HG02852 (cell line): ENCODE measurements around the gene SNX14.
"Not testable (repeated sequence)": the region's sequence is repeated elsewhere in the genome, so short reads cannot be mapped to it uniquely, and the experiment has no call there.

Experiments used
- ATAC-seq: cut with Tn5 transposase; IDR thresholded peaks from one replicate; pipeline ENCODE4 v1.9.1; 2021; ENCODE audit warnings: mild to moderate bottlenecking, moderate library complexity; ENCODE audit not compliant: unreplicated experiment

The SNX14 gene, protein sequence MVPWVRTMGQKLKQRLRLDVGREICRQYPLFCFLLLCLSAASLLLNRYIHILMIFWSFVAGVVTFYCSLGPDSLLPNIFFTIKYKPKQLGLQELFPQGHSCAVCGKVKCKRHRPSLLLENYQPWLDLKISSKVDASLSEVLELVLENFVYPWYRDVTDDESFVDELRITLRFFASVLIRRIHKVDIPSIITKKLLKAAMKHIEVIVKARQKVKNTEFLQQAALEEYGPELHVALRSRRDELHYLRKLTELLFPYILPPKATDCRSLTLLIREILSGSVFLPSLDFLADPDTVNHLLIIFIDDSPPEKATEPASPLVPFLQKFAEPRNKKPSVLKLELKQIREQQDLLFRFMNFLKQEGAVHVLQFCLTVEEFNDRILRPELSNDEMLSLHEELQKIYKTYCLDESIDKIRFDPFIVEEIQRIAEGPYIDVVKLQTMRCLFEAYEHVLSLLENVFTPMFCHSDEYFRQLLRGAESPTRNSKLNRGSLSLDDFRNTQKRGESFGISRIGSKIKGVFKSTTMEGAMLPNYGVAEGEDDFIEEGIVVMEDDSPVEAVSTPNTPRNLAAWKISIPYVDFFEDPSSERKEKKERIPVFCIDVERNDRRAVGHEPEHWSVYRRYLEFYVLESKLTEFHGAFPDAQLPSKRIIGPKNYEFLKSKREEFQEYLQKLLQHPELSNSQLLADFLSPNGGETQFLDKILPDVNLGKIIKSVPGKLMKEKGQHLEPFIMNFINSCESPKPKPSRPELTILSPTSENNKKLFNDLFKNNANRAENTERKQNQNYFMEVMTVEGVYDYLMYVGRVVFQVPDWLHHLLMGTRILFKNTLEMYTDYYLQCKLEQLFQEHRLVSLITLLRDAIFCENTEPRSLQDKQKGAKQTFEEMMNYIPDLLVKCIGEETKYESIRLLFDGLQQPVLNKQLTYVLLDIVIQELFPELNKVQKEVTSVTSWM

GRCh38 chr6:85593438-85594196 lies at the start of gene SNX14:
TSS of gene SNX14 (minus strand) at chr6:85593858. CDS start at chr6:85593718, 140 bp downstream.
- peak; percentile 85 for ATAC-seq

DNA sequence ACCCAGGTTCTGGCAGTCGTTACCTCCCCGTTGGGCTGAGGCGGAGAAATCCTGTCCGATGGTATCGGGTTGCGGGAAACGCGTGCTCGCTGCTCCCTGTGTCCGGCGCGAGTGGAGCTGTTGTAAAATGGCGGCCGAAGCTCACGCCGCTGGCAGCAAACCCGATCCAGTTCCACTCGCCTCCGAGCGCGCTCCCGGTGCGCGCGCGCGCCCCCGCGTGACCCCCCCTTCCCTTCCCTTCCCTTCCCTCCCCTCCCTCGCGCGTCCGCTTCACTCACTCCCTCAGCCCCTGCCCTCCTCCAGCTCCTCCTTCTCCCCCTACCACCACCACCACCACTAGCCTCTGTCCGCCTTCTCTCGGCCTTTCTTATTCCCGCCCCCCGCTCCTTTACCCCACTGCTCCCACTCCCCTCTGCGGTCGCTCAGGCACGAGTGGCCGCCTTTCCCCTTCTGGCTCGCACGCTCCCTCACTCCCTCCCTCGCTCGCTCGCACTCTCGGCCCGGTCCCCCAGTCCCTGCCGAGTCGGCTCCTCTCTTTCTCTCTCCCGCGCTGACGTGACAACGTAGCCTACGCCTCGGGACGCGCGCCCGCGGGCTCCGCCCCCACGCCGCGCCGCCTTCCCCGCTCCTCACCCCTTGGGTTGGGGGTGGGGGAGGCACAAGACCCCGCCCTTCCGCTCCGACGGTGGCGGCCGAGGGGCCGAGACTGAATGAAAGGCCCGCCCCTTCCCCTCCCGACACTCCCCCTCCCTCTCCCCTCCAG lies 49.3 kb upstream of the SNX14 start, which contains the start of gene SYNCRIP:
Gene SYNCRIP, minus strand, starts transcription at position 113 of the 763 bp plus-strand sequence. CDS start 1,447 bp downstream, outside the sequence.
- ATAC-seq = peak; percentile 72

- no peak for ATAC-seq
These were observed 48.5 kb upstream of the SNX14 start for GRCh38 chr6:85641897-85642773.

DNA sequence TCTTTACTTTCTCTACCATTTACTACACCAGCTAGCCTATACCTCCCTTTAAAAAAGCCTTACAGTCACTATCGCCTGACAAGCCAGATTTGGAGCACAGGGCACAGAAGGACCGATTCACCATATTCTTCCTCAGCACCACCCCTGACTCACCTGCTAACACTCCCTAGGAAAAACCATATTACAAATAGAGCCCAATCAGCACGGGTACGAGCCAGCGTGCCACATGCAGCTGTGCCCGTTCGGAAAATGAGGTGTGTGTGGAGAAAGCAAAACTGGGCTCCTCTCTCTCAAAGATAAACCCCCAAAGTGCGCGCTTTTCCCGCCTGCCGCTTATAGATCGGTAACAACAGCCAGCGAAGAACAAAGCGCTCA lies 47.9 kb upstream of the SNX14 start:
- ATAC-seq = no peak

- no peak for ATAC-seq
These were observed 47.2 kb upstream of the SNX14 start for GRCh38 chr6:85640821-85641220.

DNA sequence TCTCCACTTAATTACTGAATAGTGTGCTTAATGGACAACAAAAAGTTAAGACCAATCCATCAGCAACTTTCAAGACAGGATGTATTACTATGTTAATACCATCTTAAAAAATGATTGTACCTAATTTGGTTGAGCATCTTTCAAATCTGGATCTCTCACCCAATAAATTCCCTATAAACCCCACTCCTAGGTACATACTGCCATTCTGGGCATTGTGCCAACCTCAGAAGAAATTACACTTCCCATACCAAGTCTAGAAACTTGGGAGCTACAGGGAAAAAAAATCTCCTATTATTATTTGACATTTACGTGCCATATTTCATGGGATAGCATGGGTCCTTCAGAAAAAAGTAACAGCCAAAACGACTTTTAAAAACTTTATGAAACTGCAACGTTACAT lies 43.9 kb upstream of the SNX14 start:
- ATAC-seq = no peak

DNA sequence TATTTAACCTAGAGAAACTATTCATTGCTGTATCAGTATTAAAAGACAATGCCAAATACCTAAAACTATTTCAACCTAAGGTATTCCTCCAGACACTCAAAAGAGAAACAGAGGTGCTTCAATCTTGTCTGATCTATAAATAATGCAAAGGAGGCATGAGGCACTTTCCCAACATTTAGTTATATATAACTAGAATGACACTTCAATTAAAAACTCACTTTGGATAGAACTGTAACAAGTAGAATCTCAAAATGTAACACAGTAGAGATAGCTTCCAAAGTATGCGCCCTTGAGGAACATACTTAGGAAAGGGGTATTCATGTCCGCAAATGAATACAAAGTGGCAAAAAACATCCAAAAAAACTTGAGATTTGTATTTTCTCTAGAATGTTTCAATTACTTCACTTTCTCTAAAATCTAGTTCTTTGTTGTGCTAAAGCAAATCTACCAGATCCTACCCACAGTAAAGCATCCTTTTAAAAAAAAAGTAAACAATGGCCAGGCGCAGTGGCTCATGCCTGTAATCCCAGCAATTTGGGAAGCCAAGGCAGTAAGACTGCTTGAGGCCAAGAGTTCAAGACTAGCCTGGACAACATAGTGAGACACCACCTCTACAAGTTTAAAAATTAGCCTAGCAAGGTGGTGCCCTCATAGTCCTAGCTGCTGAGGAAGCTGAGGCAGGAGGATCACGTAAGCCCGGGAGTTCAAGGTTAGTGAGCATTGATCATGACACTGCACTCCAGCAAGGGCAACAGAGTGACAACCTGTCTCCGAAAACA lies 38.7 kb upstream of the SNX14 start:
- ATAC-seq = no peak

GRCh38 chr6:85631117-85631516 lies 37.5 kb upstream of the SNX14 start:
- not testable (repeated sequence) for ATAC-seq

DNA sequence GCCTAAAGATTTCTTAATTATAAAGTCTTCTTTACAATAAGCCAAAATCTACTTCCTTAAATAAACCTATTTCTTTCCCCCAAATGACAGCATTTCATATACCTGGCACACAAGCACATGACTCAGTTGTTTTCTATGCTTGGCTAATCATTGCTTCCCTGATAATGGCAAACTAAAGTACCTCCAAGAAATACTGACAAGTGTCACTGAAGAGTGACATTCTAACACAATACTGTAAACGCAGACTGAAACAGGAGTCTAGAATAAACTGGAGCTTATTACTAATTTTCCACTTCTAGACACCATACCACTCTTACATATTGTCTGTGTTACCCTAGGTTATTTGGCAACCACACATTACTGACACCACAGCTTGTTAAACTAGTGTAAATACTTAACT lies 34.7 kb upstream of the SNX14 start:
- ATAC-seq = no peak

GRCh38 chr6:85620308-85620707 lies 26.6 kb upstream of the SNX14 start:
- no peak for ATAC-seq

- ATAC-seq = no peak
These were observed 21.1 kb upstream of the SNX14 start for GRCh38 chr6:85614780-85615179.

GRCh38 chr6:85612690-85613474 lies 19.2 kb upstream of the SNX14 start:
- no peak for ATAC-seq

GRCh38 chr6:85610182-85610895 lies 16.7 kb upstream of the SNX14 start:
- no peak for ATAC-seq

- no peak for ATAC-seq
These were observed 8.4 kb upstream of the SNX14 start for GRCh38 chr6:85602100-85602499.

DNA sequence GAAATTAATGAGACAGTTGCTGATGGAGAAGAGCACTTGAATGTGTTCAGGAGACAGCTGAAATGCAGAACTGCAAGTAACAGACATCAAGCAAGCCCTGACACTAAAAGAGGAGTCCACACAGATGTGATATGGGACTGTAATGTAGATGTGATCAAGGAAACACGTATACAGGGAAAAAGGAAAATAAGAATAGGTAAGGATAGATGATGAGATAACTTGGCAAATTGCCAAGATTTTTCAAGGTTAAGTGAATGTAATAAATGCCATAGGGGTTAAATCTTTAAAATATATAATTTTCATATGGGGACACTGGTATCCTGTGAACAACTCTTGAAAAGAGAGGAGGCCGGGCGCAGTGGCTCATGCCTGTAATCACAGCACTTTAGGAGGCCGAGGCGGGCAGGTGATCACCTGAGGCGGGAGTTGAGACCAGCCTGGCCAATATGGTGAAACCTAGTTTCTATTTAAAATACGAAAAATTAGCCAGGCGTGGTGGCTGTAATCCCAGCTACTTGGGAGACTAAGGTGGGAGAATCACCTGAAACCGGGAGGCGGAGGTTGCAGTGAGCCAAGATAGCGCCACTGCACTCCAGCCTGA lies 7.2 kb upstream of the SNX14 start:
- no peak for ATAC-seq

DNA sequence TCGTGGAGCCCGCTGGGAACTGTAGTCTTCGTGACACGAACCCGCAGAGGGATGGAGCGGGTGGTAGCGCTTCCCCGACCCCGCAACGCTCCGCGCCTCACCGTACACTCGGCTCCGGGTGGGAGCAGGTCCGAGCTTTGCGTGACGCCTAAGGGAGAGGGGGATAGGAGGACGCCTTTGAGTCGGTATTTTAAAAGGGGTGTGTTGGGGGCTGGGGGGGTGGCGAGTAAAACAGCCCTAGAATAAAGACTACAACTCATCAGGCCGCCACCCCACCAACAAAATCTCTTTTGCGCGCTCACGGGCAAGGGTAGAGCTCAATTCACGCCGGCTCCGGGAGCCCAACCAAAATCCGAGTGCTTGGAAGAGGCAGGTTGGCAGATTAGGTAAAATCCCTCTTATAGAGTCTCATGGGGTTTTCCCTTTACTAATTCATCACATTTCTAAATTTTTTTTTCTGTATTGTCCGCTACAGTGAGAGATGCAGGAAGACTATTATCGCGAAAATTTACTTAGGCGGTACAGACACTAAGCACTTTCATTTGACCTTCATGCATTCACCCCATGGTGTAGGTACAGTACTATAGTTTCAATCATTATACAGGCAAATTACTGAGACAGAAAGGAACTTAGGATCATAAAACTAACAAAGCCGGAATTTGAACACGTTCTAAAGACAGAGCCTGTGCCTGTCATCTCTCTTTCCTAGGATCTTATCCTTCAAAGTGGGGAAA lies 706 bp upstream of the SNX14 start:
- ATAC-seq = peak; percentile 2
